Stimulated activated CD4-positive, alpha-beta T cell treated with anti-CD3 and anti-CD28 coated beads, TNF-alpha, amount 100 ng/mL, for 48 hours (primary cell): ENCODE results near the gene ROM1.
"Not testable (repeated sequence)": the region's sequence is repeated elsewhere in the genome, so short reads cannot be mapped to it uniquely, and the experiment has no call there.

Experiments
- DNase-seq, 3 donors: peaks; one replicate each; pipeline ENCODE4 v3.0.0-alpha.2; 2020; ENCODE audit warnings: low read depth in 3 of 3

Gene ROM1, protein sequence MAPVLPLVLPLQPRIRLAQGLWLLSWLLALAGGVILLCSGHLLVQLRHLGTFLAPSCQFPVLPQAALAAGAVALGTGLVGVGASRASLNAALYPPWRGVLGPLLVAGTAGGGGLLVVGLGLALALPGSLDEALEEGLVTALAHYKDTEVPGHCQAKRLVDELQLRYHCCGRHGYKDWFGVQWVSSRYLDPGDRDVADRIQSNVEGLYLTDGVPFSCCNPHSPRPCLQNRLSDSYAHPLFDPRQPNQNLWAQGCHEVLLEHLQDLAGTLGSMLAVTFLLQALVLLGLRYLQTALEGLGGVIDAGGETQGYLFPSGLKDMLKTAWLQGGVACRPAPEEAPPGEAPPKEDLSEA

DNA sequence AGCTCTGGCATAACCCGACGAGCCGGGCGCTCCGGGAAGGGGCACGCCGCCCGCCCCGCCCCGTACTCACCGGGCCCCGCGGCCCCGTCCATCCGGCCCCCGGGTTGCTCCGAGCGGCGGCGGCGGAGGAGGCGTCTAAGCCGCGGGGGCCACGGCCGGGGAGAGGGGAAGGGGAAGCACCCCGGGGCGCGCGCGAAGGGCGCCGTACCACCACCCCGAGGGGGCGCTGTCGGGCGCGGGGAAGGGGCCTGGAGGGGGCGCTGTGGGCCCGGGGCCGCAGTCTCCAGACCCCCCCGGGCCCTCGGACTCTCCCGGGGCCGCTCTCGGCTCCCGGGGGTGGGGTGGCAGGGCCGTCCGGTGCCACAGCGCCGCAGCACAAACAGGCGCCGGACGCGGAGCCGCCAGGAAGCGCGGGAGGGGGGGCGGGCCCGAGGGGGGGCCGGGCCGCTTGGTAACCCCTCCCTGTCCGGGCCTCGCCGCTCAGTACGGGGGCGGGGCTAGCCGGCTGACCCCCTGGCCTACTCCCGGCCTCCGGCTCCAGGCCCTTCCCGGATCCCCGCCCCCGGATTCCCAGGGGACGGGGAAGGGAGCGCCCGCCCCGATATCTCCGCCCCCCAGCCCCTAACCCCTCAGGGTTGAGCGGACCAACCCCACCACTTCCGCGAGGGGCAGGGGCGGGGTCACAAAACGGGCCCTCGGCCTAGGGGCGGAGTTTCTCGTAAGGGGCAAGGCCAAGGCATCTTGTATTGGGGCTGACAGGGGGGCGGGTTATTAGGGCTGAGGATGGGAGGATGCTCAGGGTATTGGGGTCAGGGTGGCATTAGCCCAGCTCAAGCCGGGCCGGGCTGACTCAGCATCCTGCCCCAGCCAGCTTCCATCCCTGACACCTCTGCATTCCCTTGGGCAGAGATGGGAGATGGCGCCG is at the start of gene ROM1, which contains the start of gene EML3:
ROM1 (plus strand) TSS at position 892 of the 925 bp plus-strand sequence; CDS start at position 917, 25 bp downstream.
EML3 (minus strand) TSS at position 410 of the 925 bp plus-strand sequence; CDS start at position 92, 318 bp downstream.
- DNase-seq = peak; percentile 70 to 86 (median 71)

DNA sequence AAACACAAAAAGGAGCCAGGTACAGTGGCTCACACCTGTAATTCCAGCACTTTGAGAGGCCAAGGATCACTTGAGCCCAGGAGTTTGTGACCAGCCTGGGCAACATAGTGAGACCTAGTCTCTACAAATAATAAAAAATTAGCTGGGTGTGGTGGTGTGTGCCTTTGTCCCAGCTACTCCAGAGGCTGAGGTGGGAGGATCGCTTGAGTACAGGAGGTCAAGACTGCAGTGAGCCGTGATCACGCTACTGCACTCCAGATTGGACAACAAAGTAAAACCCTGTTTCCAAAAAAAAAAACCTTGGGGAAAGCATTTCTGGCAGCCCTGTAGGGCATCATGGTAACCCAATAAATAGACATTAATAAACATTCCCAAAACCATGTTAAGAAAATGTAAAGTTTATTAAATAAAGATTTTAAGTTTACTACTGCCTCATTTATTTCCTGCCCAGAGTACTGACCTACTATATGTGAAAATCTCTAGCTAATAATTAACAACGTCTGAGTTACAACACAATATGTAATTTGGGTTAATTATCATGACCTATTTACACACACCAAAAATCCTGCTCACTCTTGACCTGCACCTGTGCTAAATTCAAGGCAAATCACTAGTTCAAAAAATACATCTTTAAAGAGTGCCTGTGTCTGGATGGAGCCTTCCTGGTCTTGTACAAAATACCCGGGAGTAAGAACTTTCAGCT is 47.8 kb upstream of the ROM1 start:
- DNase-seq = no peak

DNA sequence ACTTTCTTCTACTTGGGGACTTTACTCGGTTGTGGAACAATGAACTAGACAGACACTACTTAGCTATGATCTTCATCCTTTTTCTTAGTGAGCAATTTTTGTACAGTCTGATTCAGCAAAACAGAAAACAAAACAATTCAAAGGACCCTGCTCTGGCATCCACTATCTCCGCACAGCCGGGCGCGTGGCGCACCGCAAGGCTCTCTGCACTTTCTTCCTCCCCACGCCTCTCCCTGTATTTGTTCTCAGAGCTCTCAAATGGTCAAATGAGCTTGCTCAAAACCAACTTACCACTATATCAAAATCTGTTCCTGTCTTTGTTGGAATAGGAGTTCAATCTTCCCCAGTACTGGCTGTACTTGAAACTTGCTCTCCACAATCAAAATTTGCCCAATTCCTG is 46.8 kb upstream of the ROM1 start:
- no peak for DNase-seq

DNA sequence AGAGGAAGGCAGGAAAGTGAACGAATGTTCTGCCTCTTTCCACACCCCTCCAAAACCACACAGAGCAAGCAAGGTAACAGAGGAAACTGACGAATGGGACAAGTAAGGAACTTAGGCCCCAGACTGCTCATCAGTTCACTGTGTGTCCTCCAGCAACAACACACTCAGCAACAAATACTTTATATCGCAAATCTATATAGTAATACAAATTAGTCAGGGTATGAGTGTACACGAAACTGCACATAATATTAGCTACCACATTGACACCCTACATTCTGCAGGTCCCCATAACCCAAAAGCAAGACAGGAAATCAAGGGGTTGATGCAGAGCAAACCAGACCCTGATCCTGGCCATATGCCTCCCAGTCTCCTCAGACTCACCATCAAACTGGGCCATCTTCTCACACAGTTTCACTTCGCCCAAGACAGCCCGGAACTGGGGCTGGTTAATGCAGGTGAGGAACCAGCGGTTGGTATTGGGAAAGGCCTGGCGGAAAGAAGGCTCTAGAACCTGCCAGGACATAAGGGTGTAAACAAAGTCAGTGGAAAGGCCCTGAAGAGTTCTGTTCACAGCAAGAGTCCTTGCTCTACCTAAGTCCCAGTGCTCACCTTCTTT is 45.9 kb upstream of the ROM1 start:
- DNase-seq = no peak

DNA sequence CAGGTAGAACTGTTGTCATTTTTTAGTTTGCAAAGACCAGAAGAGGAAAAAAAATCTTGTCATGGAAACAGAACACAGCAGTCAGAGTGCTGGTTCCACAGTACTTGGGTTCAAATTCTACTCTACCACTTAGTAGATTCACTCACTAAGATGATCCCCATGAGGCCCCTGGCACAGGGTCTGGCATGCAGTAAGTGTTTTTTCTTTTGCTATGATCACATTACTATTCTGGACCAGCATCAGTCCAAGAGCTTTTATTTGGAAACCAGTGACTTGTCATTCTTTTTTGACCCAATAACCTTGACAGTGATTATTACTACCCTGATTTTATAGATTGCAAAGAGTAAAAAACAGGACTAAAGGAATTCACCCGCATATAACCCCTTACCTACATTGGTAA is 43.4 kb upstream of the ROM1 start:
- DNase-seq = no peak

DNA sequence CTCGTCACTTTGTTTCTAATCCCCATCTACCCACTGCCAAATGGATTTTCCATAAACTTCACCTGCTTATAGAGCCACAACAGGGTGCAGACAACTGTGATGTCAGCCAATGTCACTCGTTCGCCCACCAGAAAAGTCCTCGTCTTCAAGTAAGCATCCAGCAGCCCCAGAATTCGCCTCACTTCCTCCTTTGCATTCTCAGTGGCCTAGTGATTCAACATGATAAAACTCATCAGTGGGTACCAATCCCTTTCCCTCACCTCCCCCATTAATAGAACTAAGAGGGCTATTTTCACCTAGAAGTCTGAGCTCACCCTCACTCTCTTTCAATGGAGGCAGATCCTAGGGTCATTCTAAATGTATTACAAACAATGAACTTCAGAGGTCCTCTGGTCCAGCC is 42.2 kb upstream of the ROM1 start:
- not testable (repeated sequence) for DNase-seq

DNA sequence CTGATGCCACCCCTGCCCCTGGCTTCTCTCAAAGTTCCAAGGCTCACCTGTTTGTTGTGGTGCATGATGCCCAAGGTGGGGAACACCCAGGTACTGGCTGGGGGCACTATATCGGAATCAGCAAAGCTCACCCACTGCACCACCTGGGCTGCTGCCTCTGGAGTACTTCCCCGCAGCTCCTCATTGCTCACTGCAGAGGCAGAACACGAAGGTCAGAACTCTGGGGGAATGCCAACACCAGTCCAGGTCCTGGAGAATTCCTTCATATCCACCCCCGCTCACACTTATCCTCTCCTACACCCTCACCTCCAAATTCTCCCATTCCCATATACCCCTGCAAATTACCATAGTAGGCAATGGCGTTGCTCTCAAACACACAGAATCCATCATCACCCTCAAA is 41.6 kb upstream of the ROM1 start:
- DNase-seq = not testable (repeated sequence)

DNA sequence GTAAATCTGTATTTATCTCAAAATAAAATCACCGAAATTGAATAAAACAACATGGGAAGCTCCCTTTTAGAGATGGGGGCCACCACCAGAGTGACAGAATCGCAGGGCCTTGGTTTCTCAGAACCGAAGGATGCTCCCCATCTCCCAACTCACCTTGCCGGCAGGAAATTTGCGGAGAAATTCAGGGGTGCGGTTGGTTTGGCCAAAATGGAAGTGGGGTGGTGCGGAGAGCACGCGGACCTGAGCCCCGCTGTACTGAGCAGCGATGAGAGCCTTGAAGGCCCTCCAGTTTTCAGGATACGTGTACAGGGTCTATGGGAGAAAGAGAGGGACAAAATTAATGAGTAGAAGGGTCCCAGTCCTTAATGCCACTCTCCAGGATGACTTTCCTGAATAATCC is 40.6 kb upstream of the ROM1 start:
- no peak for DNase-seq

DNA sequence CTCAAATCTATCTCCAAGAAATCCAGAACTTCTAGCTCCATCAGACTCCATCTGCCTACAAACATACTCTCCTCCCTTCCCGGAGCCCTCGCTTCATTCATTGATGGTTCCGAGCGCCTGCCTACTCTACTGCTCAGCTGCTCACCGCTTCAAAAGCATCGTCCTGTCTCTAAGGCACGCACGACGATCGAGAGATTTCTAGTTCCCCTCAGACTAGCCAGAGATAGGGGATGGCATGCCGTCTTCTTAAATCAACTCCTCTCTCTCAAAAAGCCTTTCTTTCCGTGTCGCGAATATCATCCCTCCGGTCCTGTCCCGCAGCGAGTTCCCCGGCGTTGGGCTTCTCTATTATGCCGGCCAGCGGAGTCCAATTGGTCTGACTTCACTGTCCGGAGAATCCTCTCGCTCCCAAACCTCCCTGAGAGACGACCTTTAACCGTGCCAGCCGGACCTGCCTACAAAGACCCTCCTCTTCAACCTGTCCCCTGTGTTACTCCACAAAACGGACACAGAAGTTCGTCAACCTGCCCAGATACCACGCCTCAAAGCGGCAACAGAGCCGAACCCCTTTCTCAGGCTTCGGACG is 40.0 kb upstream of the ROM1 start:
- DNase-seq = no peak

DNA sequence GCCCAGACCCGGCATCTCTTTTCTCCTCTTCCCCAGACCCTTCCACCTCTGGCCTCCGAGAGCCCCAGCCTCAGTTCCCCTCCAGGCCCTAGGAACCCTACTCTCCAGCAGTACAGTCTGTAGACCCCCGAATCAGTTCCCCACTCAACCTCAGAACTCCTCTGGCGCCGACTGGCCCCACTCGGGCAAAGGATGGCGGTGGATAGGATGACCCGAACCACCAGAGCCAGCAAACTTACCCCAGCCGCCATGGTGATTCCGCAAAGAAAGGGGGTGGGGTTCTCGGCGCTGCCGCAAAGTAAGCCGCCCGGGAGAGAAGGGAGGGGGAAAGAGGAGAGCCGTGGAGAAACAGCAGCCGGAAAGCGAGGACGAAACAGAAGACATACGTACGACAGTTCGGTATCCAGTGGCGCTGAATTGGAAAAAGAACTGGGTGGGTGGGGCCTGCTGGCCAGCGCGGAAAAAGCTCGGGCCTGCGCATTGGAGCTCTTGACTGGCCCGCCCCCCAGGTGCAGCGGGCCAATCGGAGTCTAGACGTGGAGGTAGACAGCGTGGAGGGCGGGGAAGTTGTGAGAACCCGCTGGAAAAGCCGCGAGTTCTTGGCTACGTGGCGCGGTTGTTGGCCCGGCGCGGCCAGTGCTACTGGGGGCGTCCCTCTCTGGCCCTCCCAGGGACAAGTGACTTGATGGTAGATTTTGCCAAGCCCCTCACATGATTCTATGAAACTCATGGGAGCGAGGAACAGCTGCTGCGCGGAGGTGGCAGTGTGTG is 39.3 kb upstream of the ROM1 start, which contains the start of gene EEF1G:
EEF1G (minus strand) TSS at position 300 of the 771 bp plus-strand sequence; CDS start at position 251, 49 bp downstream.
- DNase-seq = peak; percentile 92 to 98 (median 96)

DNA sequence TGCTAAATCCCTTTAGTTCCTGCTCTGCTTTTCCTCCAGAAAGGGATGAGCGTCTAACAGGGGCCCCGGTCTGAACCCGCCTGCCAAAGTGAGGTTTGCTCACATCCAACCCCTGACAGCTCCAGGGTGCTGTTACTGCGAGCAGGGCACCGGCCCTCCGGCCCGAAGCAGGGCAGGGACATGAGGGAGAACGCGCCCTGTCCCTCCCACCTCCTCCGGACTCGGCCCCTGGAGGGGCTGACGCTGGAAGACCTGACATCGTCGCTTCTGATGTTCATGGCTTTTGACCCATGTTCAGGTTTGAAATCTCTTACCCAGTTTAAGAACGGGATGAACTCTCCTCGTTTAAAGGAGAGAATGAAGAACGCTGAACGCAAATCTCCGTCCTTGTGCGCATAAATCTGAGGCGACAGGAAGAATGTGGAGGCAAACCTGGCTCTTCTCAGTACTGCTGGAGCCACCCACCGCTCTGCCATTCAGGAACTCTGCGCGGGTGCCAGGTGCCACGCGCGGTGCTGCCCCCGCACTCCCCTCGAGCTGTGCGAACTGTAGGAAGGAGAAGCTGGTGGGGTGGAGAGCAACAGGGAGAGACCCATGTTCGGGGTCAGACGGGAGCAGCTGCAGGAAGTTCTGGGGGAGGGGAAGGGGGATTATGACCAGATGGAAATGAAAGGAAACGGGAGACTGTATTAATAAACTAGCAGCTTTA is 38.5 kb upstream of the ROM1 start:
- no peak for DNase-seq

DNA sequence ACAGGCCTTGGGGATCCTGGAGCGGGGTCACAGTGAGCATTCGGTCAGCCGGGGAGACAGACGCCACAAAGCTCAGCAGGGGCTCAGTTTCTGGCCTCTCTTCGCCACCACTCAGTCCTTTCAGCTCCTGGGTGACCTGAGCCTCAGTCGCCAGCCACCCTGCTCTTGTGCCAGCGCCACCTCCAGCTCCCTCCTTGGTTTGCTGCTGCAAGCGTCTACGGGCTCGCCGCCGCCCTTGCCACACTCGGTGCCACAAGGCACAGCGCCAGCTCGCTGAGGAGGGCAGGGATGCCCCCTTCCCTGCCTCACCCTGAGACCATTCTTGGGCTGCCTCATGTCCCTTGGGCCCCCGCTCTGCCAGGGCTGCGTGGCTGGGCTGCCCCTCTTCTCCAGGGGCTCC is 37.9 kb upstream of the ROM1 start:
- DNase-seq = no peak

DNA sequence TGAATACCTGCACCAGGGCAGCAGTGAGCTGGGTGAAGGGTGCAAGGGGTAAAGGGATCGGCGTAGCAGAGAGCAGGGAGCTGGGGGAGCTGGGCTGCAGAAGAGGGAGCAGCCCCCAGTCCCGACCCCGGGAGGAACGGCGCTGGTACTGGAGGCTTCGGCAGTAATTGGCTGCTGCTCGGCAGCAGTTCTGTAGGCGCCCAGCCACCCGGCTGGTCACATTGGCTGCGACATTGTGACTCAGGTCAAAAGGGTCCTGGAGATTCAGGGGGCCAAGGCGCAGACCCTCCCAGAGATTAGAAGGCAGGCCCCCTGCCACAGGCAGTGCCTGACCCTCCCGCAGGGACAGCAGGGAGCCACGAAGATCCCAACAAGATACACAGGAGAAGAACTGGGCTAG is 37.2 kb upstream of the ROM1 start:
- DNase-seq = no peak

DNA sequence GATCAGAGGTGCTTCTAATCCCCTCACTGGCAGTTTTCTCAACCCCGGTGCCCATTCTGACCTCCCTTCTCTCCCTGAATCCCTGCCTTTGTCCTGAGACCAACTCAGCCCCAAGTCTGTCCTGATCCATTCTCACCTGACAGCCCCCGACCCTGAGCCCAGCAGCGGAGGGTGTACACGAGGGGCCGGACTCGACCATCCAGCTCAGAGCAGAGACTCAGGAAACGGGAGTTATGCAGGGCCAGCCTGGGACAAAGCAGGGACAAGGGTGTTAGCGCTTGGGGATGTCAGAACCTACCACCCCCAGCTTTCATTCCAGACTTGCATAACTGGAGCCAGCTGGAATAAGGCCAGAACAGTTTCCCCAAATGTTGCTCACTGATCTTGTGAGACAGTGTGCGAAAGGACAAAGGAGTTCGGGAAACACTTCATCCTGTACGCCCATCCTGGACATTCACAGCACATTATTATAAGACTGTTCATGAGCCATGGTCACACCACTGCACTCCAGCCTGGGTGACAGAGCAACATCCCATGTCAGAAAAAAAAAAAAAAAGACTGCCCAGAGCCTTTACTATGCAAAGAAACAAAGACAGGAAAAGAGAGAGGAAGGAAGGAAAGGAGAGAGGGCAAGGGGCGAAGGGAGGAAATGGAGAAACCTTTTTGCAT is 35.9 kb upstream of the ROM1 start:
- no peak for DNase-seq

DNA sequence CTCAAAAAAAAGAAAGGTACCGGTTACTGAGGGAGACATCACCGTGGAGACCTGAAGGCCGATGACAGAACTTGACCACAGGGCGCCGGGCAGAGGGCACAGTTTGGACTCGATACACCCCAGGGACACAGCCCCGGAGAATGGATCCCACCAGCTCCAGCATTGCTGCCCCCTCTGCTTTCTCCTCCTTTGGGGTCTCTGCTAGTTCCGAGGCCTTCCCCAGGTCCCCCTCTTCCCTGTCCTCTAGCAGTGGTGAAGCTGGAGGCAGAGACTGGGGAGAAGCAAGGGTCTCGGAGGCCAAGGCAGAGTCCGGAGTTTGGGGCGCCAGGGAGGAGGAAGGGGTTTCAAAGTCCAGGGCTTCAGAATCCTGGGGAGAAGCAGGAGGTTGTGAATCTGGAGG is 34.5 kb upstream of the ROM1 start:
- DNase-seq = no peak

DNA sequence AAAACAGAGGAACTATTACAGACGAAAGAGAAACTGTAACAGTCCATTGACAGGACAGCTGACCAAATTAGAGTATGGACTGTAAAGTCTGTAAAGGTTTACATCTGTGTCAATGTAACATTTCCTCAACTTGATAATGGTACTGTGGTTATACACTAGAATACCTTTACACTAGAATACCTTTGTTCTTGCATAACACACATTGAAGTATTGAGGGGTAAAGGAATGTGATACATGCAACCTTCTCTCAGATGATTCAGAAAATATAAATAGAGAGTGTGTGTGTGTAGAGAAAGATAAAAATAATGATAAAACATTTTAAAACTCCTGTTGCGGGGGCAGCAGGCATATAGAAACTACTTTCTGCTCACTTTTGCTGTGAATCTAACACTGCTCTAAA is 33.8 kb upstream of the ROM1 start:
- no peak for DNase-seq

DNA sequence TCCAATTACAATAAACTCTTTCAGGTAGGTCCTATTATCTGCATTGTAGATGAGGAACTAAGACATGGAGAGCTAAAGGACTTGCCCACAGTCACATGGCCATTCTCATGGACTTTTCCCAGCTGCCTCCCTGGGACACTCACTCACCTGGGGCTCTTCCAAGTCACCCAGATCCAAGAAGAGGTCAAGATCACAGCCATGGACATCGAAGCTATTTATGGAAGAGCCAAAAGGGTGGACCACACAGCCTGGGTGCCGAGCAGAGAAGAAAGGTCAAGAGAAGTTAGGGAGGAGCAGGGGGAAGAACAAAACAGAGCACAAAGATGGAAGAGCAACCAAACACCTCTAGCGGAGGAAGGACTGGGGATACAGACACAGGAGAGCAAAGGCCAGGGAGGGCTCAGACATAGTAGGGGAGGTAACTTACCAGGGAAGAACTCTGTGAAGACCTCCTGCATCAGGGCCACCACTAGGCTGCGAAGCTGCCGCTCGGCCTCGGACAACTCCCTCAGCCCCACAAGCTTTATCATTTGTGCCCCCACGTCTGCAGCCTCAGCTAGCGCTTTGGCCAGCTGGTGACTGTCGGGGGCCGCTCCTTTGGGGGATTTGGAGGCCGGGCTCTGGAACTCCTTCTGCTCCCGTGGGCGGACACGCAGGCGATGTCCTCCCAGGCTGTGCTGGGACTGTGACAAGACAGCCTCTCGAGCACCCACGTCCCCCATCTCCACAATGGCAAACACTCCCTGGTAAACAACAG is 31.9 kb upstream of the ROM1 start:
- DNase-seq = no peak

DNA sequence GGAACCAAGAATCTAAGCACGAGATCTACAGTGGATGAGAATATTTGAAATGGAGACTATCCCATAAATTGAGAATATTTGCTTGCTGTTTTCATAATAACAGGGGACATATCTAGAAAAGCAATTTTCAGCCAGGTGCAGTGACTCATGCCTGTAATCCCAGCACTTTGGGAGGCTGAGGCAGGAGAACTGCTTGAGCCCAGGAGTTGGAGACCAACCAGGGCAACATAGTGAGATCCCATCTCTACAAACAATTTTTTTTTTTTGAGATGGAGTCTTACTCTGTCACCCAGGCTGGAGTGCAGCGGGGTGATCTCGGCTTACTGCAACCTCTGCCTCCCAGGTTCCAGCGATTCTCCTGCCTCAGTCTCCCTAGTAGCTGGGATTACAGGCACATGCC is 31.3 kb upstream of the ROM1 start:
- not testable (repeated sequence) for DNase-seq
